ENCODE data around the gene UNCX. TPM values are rescaled to one million over a fixed set of nuclear protein-coding genes. Genes with fewer than 3 reads are reported as not detected.

The UNCX gene
- total and polyA plus RNA-seq, 2 experiments from 2014 or later: not detected

- Histone ChIP-seq H3F3A (ENCODE audit: insufficient read depth) (no peaks in the 10 kb centered on the region), H4K20me1 (ENCODE audit: insufficient read depth) (no peaks in the 10 kb centered on the region), H3K4me2 (ENCODE audit: unreplicated experiment) (no peak overlapping the region), H3K27ac (no peak overlapping the region), H3K9me3 (ENCODE audit: low read depth) (no peaks in the 10 kb centered on the region), H2AFZ (no peak overlapping the region), H3K27me3 (replicated peaks; ENCODE audit: insufficient read depth) (peaks cover 76% of the 10 kb centered on the region), H3K4me3 (no peak overlapping the region), H3K79me2 (ENCODE audit: insufficient read depth) (no peaks in the 10 kb centered on the region), H3K9me2 (ENCODE audit: insufficient read depth) (no peaks in the 10 kb centered on the region), H3K9ac (no peak overlapping the region), H3K36me3 (ENCODE audit: low read depth) (no peaks in the 10 kb centered on the region), H3K4me1 (ENCODE audit: insufficient read depth) (no peaks in the 10 kb centered on the region)
- TF ChIP-seq EZH2phosphoT487 (IDR thresholded peaks at IDR 0.05; ENCODE audit: insufficient read depth, low read depth): 0 out of 2 replicates have a peak, but pooled peaks have one; percentile 61
- TF ChIP-seq EZH2 (IDR thresholded peaks at IDR 0.05; ENCODE audit: insufficient read depth, poor library complexity, severe bottlenecking): peak; percentile 87
- 1 to 3% methylated on average over 11 to 12 of the region's 12 CpGs for WGBS, 2 experiments (ENCODE audit: low coverage in 1 of 2, low lambda C conversion rate in 2 of 2, missing lambda C conversion rate in 2 of 2)
- in situ Hi-C loops (cut with MboI): no loop called here
- no peak for DNase-seq
Observed at GRCh38 chr7:1232103-1232466, 587 bp upstream of the UNCX start.

- no peaks in the 10 kb centered on the region for H3K9me3 ChIP-seq (ENCODE audit: low read depth)
- no peak overlapping the region for H3K9ac ChIP-seq
- no peak overlapping the region for H2AFZ ChIP-seq
- H4K20me1 ChIP-seq (ENCODE audit: insufficient read depth): no peaks in the 10 kb centered on the region
- no peaks in the 10 kb centered on the region for H3K36me3 ChIP-seq (ENCODE audit: low read depth)
- no peak overlapping the region for H3K4me3 ChIP-seq
- no peaks in the 10 kb centered on the region for H3K9me2 ChIP-seq (ENCODE audit: insufficient read depth)
- in situ Hi-C loops (cut with MboI): no loop called here
- no peaks in the 10 kb centered on the region for H3K79me2 ChIP-seq (ENCODE audit: insufficient read depth)
- no peaks in the 10 kb centered on the region for H3K4me1 ChIP-seq (ENCODE audit: insufficient read depth)
- no peaks in the 10 kb centered on the region for H3F3A ChIP-seq (ENCODE audit: insufficient read depth)
- H3K4me2 ChIP-seq (ENCODE audit: unreplicated experiment): no peak overlapping the region
- 4 to 5% methylated on average over 37 to 66 of the region's 73 CpGs for WGBS, 2 experiments (ENCODE audit: low coverage in 1 of 2, low lambda C conversion rate in 2 of 2, missing lambda C conversion rate in 2 of 2)
- no peak for TF ChIP-seq EZH2phosphoT487 (IDR thresholded peaks at IDR 0.05; ENCODE audit: insufficient read depth, low read depth)
- no peak for TF ChIP-seq EZH2 (IDR thresholded peaks at IDR 0.05; ENCODE audit: insufficient read depth, poor library complexity, severe bottlenecking)
- DNase-seq: no peak
- peaks cover 76% of the 10 kb centered on the region for H3K27me3 ChIP-seq (replicated peaks; ENCODE audit: insufficient read depth)
- H3K27ac ChIP-seq: no peak overlapping the region
Observed at GRCh38 chr7:1233333-1234048, 819 bp downstream of the UNCX start.

GRCh38 chr7:1234049-1234880 lies 1.6 kb downstream of the UNCX start:
- Histone ChIP-seq H3K27me3 (replicated peaks; ENCODE audit: insufficient read depth) (peaks cover 76% of the 10 kb centered on the region), H3K9me2 (ENCODE audit: insufficient read depth) (no peaks in the 10 kb centered on the region), H4K20me1 (ENCODE audit: insufficient read depth) (no peaks in the 10 kb centered on the region), H3K4me2 (ENCODE audit: unreplicated experiment) (no peak overlapping the region), H3K79me2 (ENCODE audit: insufficient read depth) (no peaks in the 10 kb centered on the region), H2AFZ (no peak overlapping the region), H3K9ac (no peak overlapping the region), H3K36me3 (ENCODE audit: low read depth) (no peaks in the 10 kb centered on the region), H3K4me1 (ENCODE audit: insufficient read depth) (no peaks in the 10 kb centered on the region), H3K27ac (no peak overlapping the region), H3K4me3 (no peak overlapping the region), H3F3A (ENCODE audit: insufficient read depth) (no peaks in the 10 kb centered on the region), H3K9me3 (ENCODE audit: low read depth) (no peaks in the 10 kb centered on the region)
- no peak for DNase-seq
- in situ Hi-C loops (cut with MboI): no loop called here
- WGBS, 2 experiments (ENCODE audit: low coverage in 1 of 2, low lambda C conversion rate in 2 of 2, missing lambda C conversion rate in 2 of 2): 16 to 31% methylated on average over 25 to 30 of the region's 30 CpGs
- TF ChIP-seq EZH2phosphoT487 (IDR thresholded peaks at IDR 0.05; ENCODE audit: insufficient read depth, low read depth): peak; percentile 33; the same call in 1 of the 2 replicates
- peak; percentile 38 for TF ChIP-seq EZH2 (IDR thresholded peaks at IDR 0.05; ENCODE audit: insufficient read depth, poor library complexity, severe bottlenecking)

GRCh38 chr7:1234881-1235500 lies 2.3 kb downstream of the UNCX start:
- Histone ChIP-seq H3K36me3 (ENCODE audit: low read depth) (no peaks in the 10 kb centered on the region), H3K4me2 (ENCODE audit: unreplicated experiment) (no peak overlapping the region), H4K20me1 (ENCODE audit: insufficient read depth) (no peaks in the 10 kb centered on the region), H2AFZ (no peak overlapping the region), H3K4me1 (ENCODE audit: insufficient read depth) (no peaks in the 10 kb centered on the region), H3K9me3 (ENCODE audit: low read depth) (no peaks in the 10 kb centered on the region), H3K27ac (no peak overlapping the region), H3K4me3 (no peak overlapping the region), H3K79me2 (ENCODE audit: insufficient read depth) (no peaks in the 10 kb centered on the region), H3K9me2 (ENCODE audit: insufficient read depth) (no peaks in the 10 kb centered on the region), H3F3A (ENCODE audit: insufficient read depth) (no peaks in the 10 kb centered on the region), H3K9ac (no peak overlapping the region), H3K27me3 (replicated peaks; ENCODE audit: insufficient read depth) (peaks cover 78% of the 10 kb centered on the region)
- in situ Hi-C loops (cut with MboI): no loop called here
- DNase-seq: no peak
- TF ChIP-seq EZH2 (IDR thresholded peaks at IDR 0.05; ENCODE audit: insufficient read depth, poor library complexity, severe bottlenecking): no peak
- TF ChIP-seq EZH2phosphoT487 (IDR thresholded peaks at IDR 0.05; ENCODE audit: insufficient read depth, low read depth): no peak
- 6 to 9% methylated on average over 31 to 33 of the region's 37 CpGs for WGBS, 2 experiments (ENCODE audit: low coverage in 1 of 2, low lambda C conversion rate in 2 of 2, missing lambda C conversion rate in 2 of 2)

All from GM23248 (cell line).